NCI-H226 (cell line): ENCODE results near the gene RBM38.
"Not testable (repeated sequence)": the region's sequence is repeated elsewhere in the genome, so short reads cannot be mapped to it uniquely, and the experiment has no call there.

ENCODE experiments used
- DNase-seq: peaks from one replicate; pipeline ENCODE4 v3.0.0-alpha.2; 2015

The RBM38 gene

GRCh38 chr20:57420571-57421252, 29.5 kb downstream of the RBM38 start:
- DNase-seq, result no peak

GRCh38 chr20:57421253-57422220, 30.3 kb downstream of the RBM38 start:
- no peak for DNase-seq

GRCh38 chr20:57422254-57422653, 31.1 kb downstream of the RBM38 start:
- no peak for DNase-seq

- DNase-seq, result no peak
Observed at GRCh38 chr20:57425150-57426013, 34.2 kb downstream of the RBM38 start.

- DNase-seq, result no peak
Observed at GRCh38 chr20:57426271-57426689, 35.1 kb downstream of the RBM38 start.

- no peak for DNase-seq
Observed at GRCh38 chr20:57426831-57427230, 35.6 kb downstream of the RBM38 start.

GRCh38 chr20:57428324-57429158, 37.3 kb downstream of the RBM38 start:
- no peak for DNase-seq

- DNase-seq, result no peak
Observed at GRCh38 chr20:57429159-57429496, 37.9 kb downstream of the RBM38 start.

- no peak for DNase-seq
Observed at GRCh38 chr20:57429580-57430200, 38.5 kb downstream of the RBM38 start.

GRCh38 chr20:57430201-57430596, 39.0 kb downstream of the RBM38 start:
- not testable (repeated sequence) for DNase-seq

GRCh38 chr20:57431539-57431835, 40.3 kb downstream of the RBM38 start:
- no peak for DNase-seq

- DNase-seq, result no peak
Observed at GRCh38 chr20:57432480-57432861, 41.3 kb downstream of the RBM38 start.

GRCh38 chr20:57432862-57433491, 41.8 kb downstream of the RBM38 start:
- DNase-seq, result no peak

- no peak for DNase-seq
Observed at GRCh38 chr20:57433657-57434389, 42.6 kb downstream of the RBM38 start.

- DNase-seq, result no peak
Observed at GRCh38 chr20:57434390-57434700, 43.1 kb downstream of the RBM38 start.

- DNase-seq, result no peak
Observed at GRCh38 chr20:57435105-57435497, 43.9 kb downstream of the RBM38 start.

GRCh38 chr20:57435498-57436222, 44.5 kb downstream of the RBM38 start:
- DNase-seq, result no peak

- no peak for DNase-seq
Observed at GRCh38 chr20:57436223-57436545, 45.0 kb downstream of the RBM38 start.

GRCh38 chr20:57437267-57437666, 46.1 kb downstream of the RBM38 start:
- no peak for DNase-seq

GRCh38 chr20:57437672-57438330, 46.6 kb downstream of the RBM38 start:
- no peak for DNase-seq
